HS-5 (cell line): ENCODE results near the gene HTT.

Experiments
- DNase-seq: peaks from one replicate; pipeline ENCODE4 v3.0.0-alpha.2; 2012; ENCODE audit warnings: low read depth

The HTT gene

GRCh38 chr4:3174371-3175338 lies 100.2 kb downstream of the HTT start:
- DNase-seq, result no peak

GRCh38 chr4:3176367-3177229 lies 102.1 kb downstream of the HTT start:
- no peak for DNase-seq

- no peak for DNase-seq
Measured at GRCh38 chr4:3177426-3177825, 102.9 kb downstream of the HTT start.

- DNase-seq, result no peak
Measured at GRCh38 chr4:3177905-3178304, 103.4 kb downstream of the HTT start.

- no peak for DNase-seq
Measured at GRCh38 chr4:3178351-3178750, 103.9 kb downstream of the HTT start.

- DNase-seq, result no peak
Measured at GRCh38 chr4:3179126-3179706, 104.7 kb downstream of the HTT start.

GRCh38 chr4:3183008-3183407 lies 108.5 kb downstream of the HTT start:
- no peak for DNase-seq

GRCh38 chr4:3184725-3185124 lies 110.2 kb downstream of the HTT start:
- no peak for DNase-seq

GRCh38 chr4:3186609-3187008 lies 112.1 kb downstream of the HTT start:
- DNase-seq, result no peak

GRCh38 chr4:3188118-3188517 lies 113.6 kb downstream of the HTT start:
- no peak for DNase-seq

- no peak for DNase-seq
Measured at GRCh38 chr4:3189459-3189858, 115.0 kb downstream of the HTT start.

GRCh38 chr4:3190549-3190948 lies 116.1 kb downstream of the HTT start:
- no peak for DNase-seq

- no peak for DNase-seq
Measured at GRCh38 chr4:3192188-3192587, 117.7 kb downstream of the HTT start.

GRCh38 chr4:3192827-3193226 lies 118.3 kb downstream of the HTT start:
- no peak for DNase-seq

GRCh38 chr4:3193531-3194203 lies 119.2 kb downstream of the HTT start:
- no peak for DNase-seq

GRCh38 chr4:3196670-3197359 lies 122.3 kb downstream of the HTT start:
- no peak for DNase-seq

- DNase-seq, result no peak
Measured at GRCh38 chr4:3197366-3198105, 123.1 kb downstream of the HTT start.

- no peak for DNase-seq
Measured at GRCh38 chr4:3198906-3199305, 124.4 kb downstream of the HTT start.

GRCh38 chr4:3199653-3200422 lies 125.4 kb downstream of the HTT start:
- no peak for DNase-seq
